SK-N-MC (cell line): Measurements from ENCODE around the gene TBL1XR1.
"Not testable (repeated sequence)": the region's sequence is repeated elsewhere in the genome, so short reads cannot be mapped to it uniquely, and the experiment has no call there.

Experiments
- DNase-seq: peaks from one replicate; pipeline ENCODE4 v3.0.0-alpha.2; 2011; ENCODE audit warnings: low read depth, low spot score
- H3K27ac ChIP-seq: fragments of 200-600 bp; sonication (generic); 2 replicates; pipeline ENCODE4 v1.5.1; 2016; ENCODE audit warnings: mixed run types
- H3K36me3 ChIP-seq: fragments of 200-600 bp; sonication (generic); 2 replicates; pipeline ENCODE4 v1.6.1; 2017; ENCODE audit warnings: antibody characterized with exemption, low read length, mixed read lengths; ENCODE audit not compliant: insufficient read depth
- H3K4me3 ChIP-seq: fragments of 200-600 bp; sonication (generic); 2 replicates; pipeline ENCODE4 v1.5.1; 2016
- H3K9ac ChIP-seq: fragments of 200-600 bp; sonication (generic); 2 replicates; pipeline ENCODE4 v1.8.0; 2017; ENCODE audit warnings: mixed run types, mixed read lengths; ENCODE audit not compliant: insufficient read length
- H3K9me3 ChIP-seq: fragments of 200-600 bp; sonication (generic); 2 replicates; pipeline ENCODE4 v1.6.1; 2017; ENCODE audit warnings: low read depth, mild to moderate bottlenecking, antibody characterized with exemption, low read length, moderate library complexity, mixed read lengths
- EZH2 ChIP-seq: fragments of 200-600 bp; sonication (generic); IDR thresholded peaks from one replicate; pipeline ENCODE4 v1.6.1; 2017; ENCODE audit warnings: antibody characterized with exemption
- FOXP2 ChIP-seq: optimal IDR thresholded peaks from 2 replicates; pipeline ENCODE3; 2011; ENCODE audit warnings: mild to moderate bottlenecking, moderate library complexity; ENCODE audit not compliant: insufficient read depth; ENCODE audit errors: extremely low read length, control extremely low read depth
- POLR2AphosphoS5 ChIP-seq: IDR thresholded peaks from 2 replicates; pipeline ENCODE4 v1.6.1; 2012; ENCODE audit warnings: mild to moderate bottlenecking, low read depth, low read length, borderline replicate concordance

The TBL1XR1 gene

DNA sequence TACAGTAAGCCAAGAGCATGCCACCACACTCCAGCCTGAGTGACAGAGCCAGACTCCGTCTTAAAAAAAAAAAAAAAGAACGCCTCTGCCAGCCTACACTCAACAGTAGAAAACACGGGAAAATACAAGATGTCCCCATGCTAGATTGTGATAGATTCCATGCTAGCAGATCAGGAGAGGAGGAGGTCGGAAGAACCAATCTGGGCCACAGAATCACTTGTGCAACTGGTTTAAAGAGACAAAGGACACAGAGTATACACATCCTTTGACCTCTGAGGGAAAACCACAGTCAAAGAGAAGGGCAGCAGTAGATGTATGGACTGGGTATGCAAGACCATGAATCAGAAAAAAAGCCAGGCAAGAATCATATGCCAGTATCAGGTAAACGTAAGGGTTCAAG is 15.9 kb downstream of the TBL1XR1 start:
- Histone ChIP-seq H3K9me3 (0 out of 2 replicates have a peak, but pooled peaks cover 5% of the 10 kb centered on the region), H3K4me3 (no peak overlapping the region), H3K9ac (no peak overlapping the region), H3K27ac (no peak overlapping the region), H3K36me3 (peaks cover 46% of the 10 kb centered on the region)
- DNase-seq = no peak
- TF ChIP-seq EZH2 (no peak), FOXP2 (no peak), POLR2AphosphoS5 (no peak)

GRCh38 chr3:177180506-177180905 is 16.8 kb downstream of the TBL1XR1 start:
- Histone ChIP-seq H3K27ac (no peak overlapping the region), H3K9ac (no peak overlapping the region), H3K4me3 (no peak overlapping the region), H3K9me3 (no peaks in the 10 kb centered on the region), H3K36me3 (peaks cover 43% of the 10 kb centered on the region)
- no peak for TF ChIP-seq FOXP2
- TF ChIP-seq POLR2AphosphoS5 = no peak
- no peak for TF ChIP-seq EZH2
- DNase-seq = no peak

DNA sequence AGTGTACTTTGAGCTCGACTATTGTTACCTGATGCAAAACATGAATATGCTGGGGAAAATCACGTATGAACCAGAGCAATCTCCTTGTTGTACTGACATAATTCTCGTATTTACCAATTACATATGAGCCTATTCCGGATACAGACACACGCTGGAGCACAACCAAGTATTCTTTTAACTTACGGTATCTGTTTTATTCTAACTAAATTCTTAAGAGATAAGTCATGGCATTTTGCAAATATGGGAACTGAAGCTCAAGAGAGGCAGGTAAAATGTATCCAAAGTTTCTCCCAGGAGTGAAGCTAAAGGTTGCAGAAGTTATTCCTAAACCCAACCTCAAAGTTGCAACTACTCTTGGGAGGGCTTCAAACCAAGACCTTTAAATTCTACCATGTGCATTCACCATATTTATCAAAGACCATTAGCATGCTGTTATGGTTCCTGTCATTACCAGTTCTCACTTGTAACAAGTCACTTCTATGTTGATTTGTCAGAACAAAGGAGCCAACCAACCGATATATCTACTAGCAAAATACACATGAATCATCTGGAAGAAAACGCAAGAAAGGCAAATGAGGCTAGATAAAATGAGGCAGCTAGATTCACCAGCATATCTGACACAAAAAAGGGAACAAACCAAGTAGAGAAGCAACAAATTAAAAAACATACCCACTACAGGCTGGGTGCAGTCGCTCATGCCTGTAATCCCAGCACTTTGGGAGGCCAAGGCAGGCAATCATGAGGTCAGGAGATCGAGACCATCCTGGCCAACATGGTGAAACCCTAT is 17.8 kb downstream of the TBL1XR1 start:
- peaks cover 41% of the 10 kb centered on the region for H3K36me3 ChIP-seq
- no peak overlapping the region for H3K4me3 ChIP-seq
- DNase-seq = no peak
- H3K27ac ChIP-seq = no peak overlapping the region
- no peak overlapping the region for H3K9ac ChIP-seq
- no peaks in the 10 kb centered on the region for H3K9me3 ChIP-seq
- TF ChIP-seq EZH2 = no peak
- TF ChIP-seq FOXP2 = no peak
- TF ChIP-seq POLR2AphosphoS5 = no peak

DNA sequence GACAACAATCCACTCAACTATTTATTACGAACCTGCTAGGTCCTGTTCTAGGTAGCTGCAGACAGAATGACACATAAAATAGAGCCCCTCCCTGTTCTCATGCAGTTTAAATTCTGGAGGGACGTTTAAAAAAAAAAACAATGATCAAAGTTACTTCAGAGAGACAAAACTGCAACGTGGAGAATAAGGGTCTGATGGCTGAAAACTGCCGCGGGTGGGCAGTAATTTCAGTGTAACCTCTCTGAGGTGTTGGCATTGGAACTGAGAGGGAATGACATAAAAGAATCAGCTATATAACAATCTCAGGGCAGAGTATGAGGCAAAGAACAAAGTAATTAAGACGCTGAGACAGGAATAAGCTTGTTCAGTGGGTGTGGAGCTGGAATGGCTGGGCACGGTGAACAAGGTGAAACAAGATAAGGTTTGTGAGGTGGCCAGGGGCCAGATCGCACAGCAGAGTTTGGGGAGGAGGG is 19.5 kb downstream of the TBL1XR1 start:
- H3K9me3 ChIP-seq = no peaks in the 10 kb centered on the region; the same call in 1 of the 2 replicates
- TF ChIP-seq FOXP2 (no peak), POLR2AphosphoS5 (no peak), EZH2 (no peak)
- H3K4me3 ChIP-seq = no peak overlapping the region
- DNase-seq = no peak
- H3K9ac ChIP-seq = no peak overlapping the region
- H3K36me3 ChIP-seq = peaks cover 40% of the 10 kb centered on the region
- no peak overlapping the region for H3K27ac ChIP-seq

DNA sequence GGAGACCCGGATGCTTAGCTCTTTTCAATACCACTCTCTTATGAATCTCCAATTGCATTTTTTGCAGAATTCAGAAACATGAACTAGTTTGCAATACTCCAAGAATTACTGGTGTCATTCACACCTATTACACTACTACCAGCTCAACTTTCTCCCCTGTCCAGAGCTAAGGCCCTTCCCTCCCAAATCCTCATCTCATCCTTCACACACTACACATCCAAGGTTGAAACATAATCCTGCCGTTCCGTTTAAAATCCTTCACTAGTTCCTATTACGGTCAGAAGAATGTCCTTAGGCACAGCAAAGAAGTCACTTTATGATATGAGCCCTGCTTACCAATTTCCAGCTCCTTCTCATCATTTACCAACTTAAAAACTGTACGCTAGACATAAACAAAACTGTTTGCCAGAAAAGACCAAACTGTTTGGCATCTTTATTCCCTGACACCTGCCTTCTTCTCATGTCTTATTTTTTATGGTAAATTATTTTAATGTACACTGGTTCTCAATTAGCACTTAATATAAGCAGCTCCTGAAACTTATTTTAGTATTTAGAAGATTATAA is 22.6 kb downstream of the TBL1XR1 start:
- TF ChIP-seq POLR2AphosphoS5 (no peak), EZH2 (no peak), FOXP2 (no peak)
- no peak overlapping the region for H3K4me3 ChIP-seq
- H3K36me3 ChIP-seq = peaks cover 59% of the 10 kb centered on the region
- no peak for DNase-seq
- H3K9me3 ChIP-seq = no peaks in the 10 kb centered on the region; the same call in 1 of the 2 replicates
- no peak overlapping the region for H3K27ac ChIP-seq
- H3K9ac ChIP-seq = no peak overlapping the region

DNA sequence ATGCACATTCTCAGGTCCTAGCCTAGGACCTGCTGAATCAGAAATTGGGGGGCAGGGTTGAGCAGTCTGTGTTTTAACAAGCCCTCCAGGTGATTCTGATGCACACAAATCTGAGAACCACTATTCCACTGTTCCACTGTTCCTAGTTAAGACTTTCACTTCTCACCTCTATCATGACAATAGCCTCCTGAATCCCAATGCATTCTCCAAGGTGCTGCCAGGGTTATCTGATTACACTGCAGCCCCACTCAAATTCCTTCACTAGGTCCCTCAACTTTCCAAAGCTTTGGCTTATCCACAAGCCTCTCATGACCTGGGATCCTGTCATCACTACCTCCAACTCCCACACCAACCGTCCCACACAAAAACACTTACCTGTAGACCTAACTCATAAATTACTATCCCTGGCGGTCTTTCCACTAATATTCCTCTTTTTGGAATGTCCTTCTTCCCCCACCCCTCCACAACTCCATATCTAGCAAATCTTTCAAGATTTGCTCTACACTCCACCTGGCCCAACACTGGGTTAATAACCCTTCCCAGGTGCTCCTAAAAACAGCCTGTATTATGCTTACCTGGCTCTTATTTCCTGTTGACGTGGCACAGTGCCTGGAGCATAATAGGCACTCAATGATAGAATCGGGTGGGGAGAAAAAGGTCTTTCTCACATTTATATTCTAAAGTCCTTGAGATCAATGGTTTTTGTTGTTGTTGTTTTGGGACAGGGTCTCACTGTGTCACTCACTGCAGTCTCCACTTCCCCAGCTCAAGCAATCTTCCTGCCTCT is 27.2 kb downstream of the TBL1XR1 start:
- H3K4me3 ChIP-seq = no peak overlapping the region
- no peak overlapping the region for H3K9ac ChIP-seq
- H3K9me3 ChIP-seq = peaks cover 22% of the 10 kb centered on the region
- no peak for DNase-seq
- H3K36me3 ChIP-seq = peaks cover 75% of the 10 kb centered on the region
- TF ChIP-seq FOXP2 = no peak
- no peak for TF ChIP-seq POLR2AphosphoS5
- no peak for TF ChIP-seq EZH2
- H3K27ac ChIP-seq = no peak overlapping the region

GRCh38 chr3:177168431-177168830 is 28.9 kb downstream of the TBL1XR1 start:
- no peak overlapping the region for H3K27ac ChIP-seq
- no peak for DNase-seq
- peaks cover 89% of the 10 kb centered on the region for H3K36me3 ChIP-seq
- H3K9ac ChIP-seq = no peak overlapping the region
- peaks cover 28% of the 10 kb centered on the region for H3K9me3 ChIP-seq
- TF ChIP-seq POLR2AphosphoS5 (no peak), EZH2 (no peak), FOXP2 (no peak)
- H3K4me3 ChIP-seq = no peak overlapping the region

DNA sequence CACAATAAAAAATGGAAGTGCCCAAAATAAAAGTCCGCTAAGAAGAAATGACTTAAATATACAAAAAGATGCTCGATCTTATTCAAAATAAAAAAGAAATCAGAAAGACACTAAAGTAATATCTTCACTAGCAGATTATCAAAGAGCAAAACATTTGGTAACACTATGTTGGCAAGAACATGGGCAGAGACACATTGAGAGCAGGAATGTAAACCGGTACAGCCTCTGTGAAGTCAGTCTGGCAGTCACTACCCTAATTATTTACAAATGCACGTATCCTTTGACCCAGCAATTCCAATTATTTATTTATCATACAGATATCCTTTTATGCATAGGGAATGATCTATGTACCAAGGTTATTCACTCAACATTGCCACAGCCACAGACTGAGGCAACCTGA is 34.5 kb downstream of the TBL1XR1 start:
- Histone ChIP-seq H3K4me3 (no peak overlapping the region), H3K27ac (no peak overlapping the region), H3K9ac (no peak overlapping the region), H3K36me3 (peaks cover 82% of the 10 kb centered on the region), H3K9me3 (peaks cover 24% of the 10 kb centered on the region; the same call in 1 of the 2 replicates)
- no peak for DNase-seq
- TF ChIP-seq FOXP2 (no peak), POLR2AphosphoS5 (no peak), EZH2 (no peak)

DNA sequence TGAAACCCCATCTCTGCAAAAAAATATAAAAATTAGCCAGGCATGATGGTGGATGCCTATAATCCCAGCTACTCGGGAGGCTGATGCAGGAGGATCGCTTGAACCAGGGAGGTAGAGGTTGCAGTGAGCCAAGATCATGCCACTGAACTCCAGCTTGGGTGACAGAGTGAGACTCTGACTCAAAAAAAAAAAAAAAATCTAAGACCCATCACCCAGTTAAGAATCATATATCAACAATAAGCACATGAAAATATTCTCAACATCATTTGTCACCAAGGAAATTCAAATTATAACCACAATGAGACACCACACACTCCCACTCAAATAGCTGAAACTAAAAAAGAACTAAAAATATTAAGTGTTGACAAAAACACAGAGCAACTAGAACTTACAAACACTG is 35.7 kb downstream of the TBL1XR1 start:
- peaks cover 80% of the 10 kb centered on the region for H3K36me3 ChIP-seq
- H3K4me3 ChIP-seq, DNase-seq, H3K27ac ChIP-seq, H3K9ac ChIP-seq: not testable (repeated sequence)
- peaks cover 18% of the 10 kb centered on the region; the same call in 1 of the 2 replicates for H3K9me3 ChIP-seq
